Measurements from ENCODE around the gene TATDN3.

- TF ChIP-seq KLF7 (tag by site-specific recombination; IDR thresholded peaks at IDR 0.05; ENCODE audit: borderline replicate concordance) (no peak), CTCF (tag by site-specific recombination; IDR thresholded peaks at IDR 0.05) (no peak), ZNF629 (tag by site-specific recombination; IDR thresholded peaks at IDR 0.05) (no peak), MYNN (tag by site-specific recombination; IDR thresholded peaks at IDR 0.05; ENCODE audit: borderline replicate concordance) (no peak), RBAK (tag by site-specific recombination; IDR thresholded peaks at IDR 0.05) (no peak), PBX3 (CRISPR knock-in tag; IDR thresholded peaks at IDR 0.05) (no peak), ZNF354C (tag by site-specific recombination; IDR thresholded peaks at IDR 0.05; ENCODE audit: borderline replicate concordance, low read depth) (no peak), YY1 (tag by site-specific recombination; IDR thresholded peaks at IDR 0.05) (no peak), SALL2 (tag by site-specific recombination; IDR thresholded peaks at IDR 0.05; ENCODE audit: borderline replicate concordance) (no peak), ZNF48 (tag by site-specific recombination; IDR thresholded peaks at IDR 0.05) (no peak), PATZ1 (tag by site-specific recombination; IDR thresholded peaks at IDR 0.05) (no peak), ZBTB44 (tag by site-specific recombination; IDR thresholded peaks at IDR 0.05) (no peak), ZSCAN5A (tag by site-specific recombination; IDR thresholded peaks at IDR 0.05) (no peak)
Measured at GRCh38 chr1:212777151-212777550, 14.5 kb upstream of the TATDN3 start.

Data from HEK293 (cell line).